K562 (cell line): ENCODE measurements around the gene FBXL13. TPM values are rescaled to one million over a fixed set of nuclear protein-coding genes. Genes with fewer than 3 reads are reported as not detected.

Experiments used
- BACH1 ChIP-seq: fragments of 200-800 bp; sonication (Bioruptor generic); IDR thresholded peaks from 2 replicates; pipeline ENCODE4 v1.6.1; 2016; ENCODE audit warnings: missing genetic modification characterization, missing compliant biosample characterization
- BHLHE40 ChIP-seq: IDR thresholded peaks from 2 replicates; pipeline ENCODE4 v1.6.1; 2011; ENCODE audit warnings: low read length, improper control_type of control experiment
- BRF1 ChIP-seq: IDR thresholded peaks from 3 replicates; pipeline ENCODE4 v1.6.1; 2011; ENCODE audit warnings: borderline replicate concordance, mild to moderate bottlenecking; ENCODE audit not compliant: insufficient read length; ENCODE audit errors: extremely low read depth
- CBX3 ChIP-seq, 2 experiments: IDR thresholded peaks; 1 replicate in 1 of 2; 2 replicates in 1 of 2; pipeline ENCODE4 v1.6.1; 2012; ENCODE audit warnings: inconsistent platforms in 2 of 2, low read length in 2 of 2, borderline replicate concordance in 1 of 2, control low read depth in 1 of 2
- DDX20 ChIP-seq: fragments of 450-650 bp; IDR thresholded peaks from 2 replicates; pipeline ENCODE4 v1.6.1; 2016; ENCODE audit warnings: missing genetic modification characterization, low read depth, mild to moderate bottlenecking, missing compliant biosample characterization, moderate library complexity
- GATAD2A ChIP-seq: fragments of 450-650 bp; IDR thresholded peaks from 2 replicates; pipeline ENCODE4 v1.6.1; 2017
- HNRNPH1 ChIP-seq: fragments of 200-400 bp; formaldehyde crosslinking; optimal IDR thresholded peaks from 2 replicates; pipeline ENCODE3; 2017; ENCODE audit warnings: low read depth, mild to moderate bottlenecking, low read length, moderate library complexity
- NR2F6 ChIP-seq: fragments of 450-650 bp; formaldehyde crosslinking; IDR thresholded peaks from 2 replicates; pipeline ENCODE4 v1.4.0; 2020; ENCODE audit warnings: mild to moderate bottlenecking
- NR4A1 ChIP-seq, 2 experiments: fragments of 250-450 bp in 1 of 2; fragments of 450-650 bp in 1 of 2; sonication (Bioruptor Pico) in 1 of 2; IDR thresholded peaks; 2 replicates each; pipeline versions ENCODE4 v1.4.0 to v1.6.1; 2016 to 2020; ENCODE audit warnings: mild to moderate bottlenecking in 2 of 2, missing compliant biosample characterization in 1 of 2, missing genetic modification characterization in 1 of 2, moderate library complexity in 1 of 2
- NUFIP1 ChIP-seq: fragments of 450-650 bp; IDR thresholded peaks from 2 replicates; pipeline ENCODE4 v1.6.1; 2018; ENCODE audit not compliant: partially characterized antibody
- POLR2AphosphoS2 ChIP-seq: IDR thresholded peaks from 2 replicates; pipeline ENCODE4 v1.6.1; 2012; ENCODE audit warnings: low read length, improper control_type of control experiment
- SP1 ChIP-seq: sonication (generic); formaldehyde crosslinking; IDR thresholded peaks from 2 replicates; pipeline ENCODE4 v1.8.1; 2022; ENCODE audit warnings: mild to moderate bottlenecking, missing genetic modification reagents
- SRSF3 ChIP-seq: fragments of 200-400 bp; formaldehyde crosslinking; IDR thresholded peaks from 2 replicates; pipeline ENCODE4 v1.6.1; 2016; ENCODE audit warnings: mild to moderate bottlenecking, low read length, moderate library complexity; ENCODE audit not compliant: insufficient read depth
- TEAD4 ChIP-seq, 2 experiments: sonication (generic) in 1 of 2; formaldehyde crosslinking in 1 of 2; IDR thresholded peaks; 2 replicates each; pipeline versions ENCODE4 v1.6.1 to v1.8.0; 2012 to 2022; ENCODE audit warnings: borderline replicate concordance in 1 of 2, inconsistent platforms in 1 of 2, low read length in 1 of 2, mild to moderate bottlenecking in 1 of 2, missing genetic modification reagents in 1 of 2
- WHSC1 ChIP-seq: IDR thresholded peaks from one replicate; pipeline ENCODE4 v1.6.1; 2012; ENCODE audit warnings: low read length, control low read depth, inconsistent platforms
- ZBTB17 ChIP-seq: fragments of 450-650 bp; formaldehyde crosslinking; IDR thresholded peaks from 2 replicates; pipeline ENCODE4 v1.4.0; 2020; ENCODE audit warnings: mild to moderate bottlenecking
- ZNF263 ChIP-seq: sonication (generic); formaldehyde crosslinking; IDR thresholded peaks from 2 replicates; pipeline ENCODE4 v1.8.0; 2022; ENCODE audit warnings: mild to moderate bottlenecking, missing genetic modification reagents, borderline replicate concordance
- ZNF778 ChIP-seq: fragments of 450-650 bp; formaldehyde crosslinking; IDR thresholded peaks from 2 replicates; pipeline ENCODE4 v1.4.0; 2020; ENCODE audit warnings: mild to moderate bottlenecking, moderate library complexity
- polyA plus RNA-seq, 8 experiments: library from polyadenylated mRNA; depleted of rRNA in 4 of 8; stranded (reverse) in 5 of 8; unstranded in 3 of 8; fragments of >200 nt; fragmentation: Nextera tagmentation in 2 of 8; fragmentation: Illumina TruSeq in 1 of 8; extraction: Ambion mirVana in 2 of 8; extraction: Trizol in 1 of 8; gene quantifications; 2 replicates each; pipeline versions ENCODE4 v1.2.1 to v1.2.3, GENCODE V29; 2011 to 2014; ENCODE audit warnings: inconsistent platforms in 1 of 8, missing spikeins in 1 of 8
- total RNA-seq, 7 experiments: library from RNA; depleted of rRNA in 6 of 7; stranded (reverse); fragments of >200 nt in 6 of 7; fragmentation: Illumina TruSeq in 2 of 7; extraction: Trizol in 2 of 7; gene quantifications; 2 replicates each; pipeline versions ENCODE4 v1.2.1 to v1.2.3, GENCODE V29; 2011 to 2021; ENCODE audit warnings: low replicate concordance in 1 of 7
- TF ChIP-seq, protein P1 (sequence below): sonication (generic); IDR thresholded peaks from 2 replicates; pipeline ENCODE4 v1.6.1; 2016
- TF ChIP-seq, protein P2 (sequence below): sonication (generic); formaldehyde crosslinking; IDR thresholded peaks from 2 replicates; pipeline ENCODE4 v1.8.1; 2023; ENCODE audit warnings: mild to moderate bottlenecking, missing genetic modification reagents
- TF ChIP-seq, protein P3 (sequence below): fragments of 250-450 bp; sonication (Bioruptor Pico); IDR thresholded peaks from 2 replicates; pipeline ENCODE4 v1.5.0; 2022; ENCODE audit warnings: mild to moderate bottlenecking
- TF ChIP-seq, protein P4 (sequence below): fragments of 450-650 bp; formaldehyde crosslinking; IDR thresholded peaks from 2 replicates; pipeline ENCODE4 v1.4.0; 2022; ENCODE audit warnings: mild to moderate bottlenecking, moderate library complexity

FBXL13 gene
- total and polyA plus RNA-seq, 9 of the 15 experiments (the other 6 are each of a cell fraction or from before 2014, with no cell fraction given) = 16.3 to 55.0 (median 25.4) TPM

DNA sequence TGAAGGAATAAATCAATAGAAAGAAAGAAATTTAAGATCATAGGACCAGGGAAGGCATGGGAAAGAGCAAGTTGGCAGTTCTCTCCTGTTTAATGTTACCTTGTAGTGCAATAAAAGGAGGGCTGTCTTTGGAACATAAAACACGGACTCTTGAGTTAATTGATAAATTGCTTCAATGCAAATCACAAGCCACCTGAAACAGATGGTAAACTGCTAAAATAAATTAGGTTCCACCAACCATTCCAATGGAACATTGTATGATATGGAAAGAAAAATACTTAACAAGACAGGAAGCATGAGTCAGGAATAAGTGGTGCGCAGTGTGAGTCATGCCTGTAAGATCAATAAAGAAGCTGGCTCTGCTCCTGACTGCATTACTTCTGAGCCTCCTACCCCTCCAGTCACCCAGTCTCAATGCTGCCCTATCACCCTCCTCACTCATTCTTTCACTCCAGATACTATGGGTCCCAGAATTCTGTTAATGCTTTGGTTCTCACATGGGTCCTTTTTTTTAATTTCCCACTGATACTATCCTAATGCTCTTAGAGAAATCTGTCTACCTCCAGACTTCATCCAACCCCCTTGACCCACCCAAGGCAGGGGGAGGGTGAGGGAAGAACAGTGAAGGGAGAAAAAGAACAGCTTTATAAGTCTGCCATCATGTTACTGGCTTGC lies 82.9 kb downstream of the FBXL13 start (continued):
- TF ChIP-seq BACH1 (peak; percentile 88), WHSC1 (no peak), HNRNPH1 (no peak), NR4A1 (CRISPR knock-in tag; IDR thresholded peaks at IDR 0.05) (no peak), NR4A1 (tag; IDR thresholded peaks at IDR 0.05) (peak; percentile 30; the same call in 1 of the 2 replicates), NR2F6 (CRISPR knock-in tag) (no peak; the same call in 1 of the 2 replicates), SP1 (CRISPR knock-in tag) (no peak), NUFIP1 (no peak), SRSF3 (no peak), CBX3 (IDR thresholded peaks at IDR 0.05; ENCODE audit: borderline replicate concordance in 1 of 2, low read length in 2 of 2) (no peak; a peak in 1 of 3 replicates), ZBTB17 (CRISPR knock-in tag) (peak; percentile 29; the same call in 1 of the 2 replicates), TEAD4 (IDR thresholded peaks at IDR 0.05; ENCODE audit: low read length) (peak; percentile 58; the same call in 1 of the 2 replicates), TEAD4 (CRISPR knock-in tag; IDR thresholded peaks at IDR 0.05; ENCODE audit: borderline replicate concordance) (no peak), POLR2AphosphoS2 (0 out of 2 replicates have a peak, but pooled peaks have one; percentile 56), ZNF263 (no peak), ZNF778 (CRISPR knock-in tag) (no peak), BHLHE40 (no peak), BRF1 (no peak), GATAD2A (0 out of 2 replicates have a peak, but pooled peaks have one; percentile 74), DDX20 (tag) (no peak; the same call in 1 of the 2 replicates)
- TF ChIP-seq, protein P1, sequence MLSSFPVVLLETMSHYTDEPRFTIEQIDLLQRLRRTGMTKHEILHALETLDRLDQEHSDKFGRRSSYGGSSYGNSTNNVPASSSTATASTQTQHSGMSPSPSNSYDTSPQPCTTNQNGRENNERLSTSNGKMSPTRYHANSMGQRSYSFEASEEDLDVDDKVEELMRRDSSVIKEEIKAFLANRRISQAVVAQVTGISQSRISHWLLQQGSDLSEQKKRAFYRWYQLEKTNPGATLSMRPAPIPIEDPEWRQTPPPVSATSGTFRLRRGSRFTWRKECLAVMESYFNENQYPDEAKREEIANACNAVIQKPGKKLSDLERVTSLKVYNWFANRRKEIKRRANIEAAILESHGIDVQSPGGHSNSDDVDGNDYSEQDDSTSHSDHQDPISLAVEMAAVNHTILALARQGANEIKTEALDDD = peak; percentile 46; the same call in 1 of the 2 replicates
- TF ChIP-seq, protein P2, sequence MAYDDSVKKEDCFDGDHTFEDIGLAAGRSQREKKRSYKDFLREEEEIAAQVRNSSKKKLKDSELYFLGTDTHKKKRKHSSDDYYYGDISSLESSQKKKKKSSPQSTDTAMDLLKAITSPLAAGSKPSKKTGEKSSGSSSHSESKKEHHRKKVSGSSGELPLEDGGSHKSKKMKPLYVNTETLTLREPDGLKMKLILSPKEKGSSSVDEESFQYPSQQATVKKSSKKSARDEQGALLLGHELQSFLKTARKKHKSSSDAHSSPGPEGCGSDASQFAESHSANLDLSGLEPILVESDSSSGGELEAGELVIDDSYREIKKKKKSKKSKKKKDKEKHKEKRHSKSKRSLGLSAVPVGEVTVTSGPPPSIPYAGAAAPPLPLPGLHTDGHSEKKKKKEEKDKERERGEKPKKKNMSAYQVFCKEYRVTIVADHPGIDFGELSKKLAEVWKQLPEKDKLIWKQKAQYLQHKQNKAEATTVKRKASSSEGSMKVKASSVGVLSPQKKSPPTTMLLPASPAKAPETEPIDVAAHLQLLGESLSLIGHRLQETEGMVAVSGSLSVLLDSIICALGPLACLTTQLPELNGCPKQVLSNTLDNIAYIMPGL (CRISPR knock-in tag) = 0 out of 2 replicates have a peak, but pooled peaks have one; percentile 63
- TF ChIP-seq, protein P3, sequence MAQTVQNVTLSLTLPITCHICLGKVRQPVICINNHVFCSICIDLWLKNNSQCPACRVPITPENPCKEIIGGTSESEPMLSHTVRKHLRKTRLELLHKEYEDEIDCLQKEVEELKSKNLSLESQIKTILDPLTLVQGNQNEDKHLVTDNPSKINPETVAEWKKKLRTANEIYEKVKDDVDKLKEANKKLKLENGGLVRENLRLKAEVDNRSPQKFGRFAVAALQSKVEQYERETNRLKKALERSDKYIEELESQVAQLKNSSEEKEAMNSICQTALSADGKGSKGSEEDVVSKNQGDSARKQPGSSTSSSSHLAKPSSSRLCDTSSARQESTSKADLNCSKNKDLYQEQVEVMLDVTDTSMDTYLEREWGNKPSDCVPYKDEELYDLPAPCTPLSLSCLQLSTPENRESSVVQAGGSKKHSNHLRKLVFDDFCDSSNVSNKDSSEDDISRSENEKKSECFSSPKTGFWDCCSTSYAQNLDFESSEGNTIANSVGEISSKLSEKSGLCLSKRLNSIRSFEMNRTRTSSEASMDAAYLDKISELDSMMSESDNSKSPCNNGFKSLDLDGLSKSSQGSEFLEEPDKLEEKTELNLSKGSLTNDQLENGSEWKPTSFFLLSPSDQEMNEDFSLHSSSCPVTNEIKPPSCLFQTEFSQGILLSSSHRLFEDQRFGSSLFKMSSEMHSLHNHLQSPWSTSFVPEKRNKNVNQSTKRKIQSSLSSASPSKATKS (CRISPR knock-in tag) = no peak
- TF ChIP-seq, protein P4, sequence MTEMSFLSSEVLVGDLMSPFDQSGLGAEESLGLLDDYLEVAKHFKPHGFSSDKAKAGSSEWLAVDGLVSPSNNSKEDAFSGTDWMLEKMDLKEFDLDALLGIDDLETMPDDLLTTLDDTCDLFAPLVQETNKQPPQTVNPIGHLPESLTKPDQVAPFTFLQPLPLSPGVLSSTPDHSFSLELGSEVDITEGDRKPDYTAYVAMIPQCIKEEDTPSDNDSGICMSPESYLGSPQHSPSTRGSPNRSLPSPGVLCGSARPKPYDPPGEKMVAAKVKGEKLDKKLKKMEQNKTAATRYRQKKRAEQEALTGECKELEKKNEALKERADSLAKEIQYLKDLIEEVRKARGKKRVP (CRISPR knock-in tag) = no peak
